ENCODE data around the gene EXT2. TPM values are rescaled to one million over a fixed set of nuclear protein-coding genes. Genes with fewer than 3 reads are reported as not detected.

Gene EXT2
- total and polyA plus RNA-seq, 2 of the 13 experiments (the other 11 are each of a cell fraction or from before 2014, with no cell fraction given) = 61.5 to 68.7 TPM

DNA sequence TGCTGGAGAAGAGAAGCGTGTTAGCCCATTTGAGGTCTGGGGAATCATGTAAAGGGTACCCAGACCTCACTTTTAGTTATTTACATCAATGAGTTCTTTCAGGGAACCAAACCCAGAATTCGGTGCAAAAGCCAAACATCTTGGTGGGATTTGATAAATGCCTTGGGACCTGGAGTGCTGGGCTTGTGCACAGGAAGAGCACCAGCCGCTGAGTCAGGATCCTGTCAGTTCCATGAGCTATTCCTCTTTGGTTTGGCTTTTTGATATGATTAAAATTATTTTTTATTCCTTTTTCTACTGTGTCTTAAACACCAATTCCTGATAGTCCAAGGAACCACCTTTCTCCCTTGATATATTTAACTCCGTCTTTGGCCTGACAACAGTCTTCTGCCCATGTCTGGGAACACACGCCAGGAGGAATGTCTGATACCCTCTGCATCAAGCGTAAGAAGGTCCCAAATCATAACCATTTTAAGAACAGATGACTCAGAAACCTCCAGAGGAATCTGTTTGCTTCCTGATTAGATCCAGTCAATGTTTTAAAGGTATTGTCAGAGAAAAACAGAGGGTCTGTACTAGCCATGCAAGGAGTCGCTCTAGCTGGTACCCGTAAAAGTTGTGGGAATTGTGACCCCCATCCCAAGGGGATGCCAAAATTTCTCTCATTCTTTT, 149.3 kb downstream of the EXT2 start:
- ChIA-PET CTCF (ENCODE audit: low intra/inter-chr PET ratio, low total read pairs) (no interaction called here), POLR2A (no interaction called here)
- no peak for TF ChIP-seq MAFK (conservative IDR thresholded peaks at IDR 0.05 in 1 of 2, IDR thresholded peaks at IDR 0.05 in 1 of 2; ENCODE audit: low read length in 2 of 2)
- TF ChIP-seq, protein P1, sequence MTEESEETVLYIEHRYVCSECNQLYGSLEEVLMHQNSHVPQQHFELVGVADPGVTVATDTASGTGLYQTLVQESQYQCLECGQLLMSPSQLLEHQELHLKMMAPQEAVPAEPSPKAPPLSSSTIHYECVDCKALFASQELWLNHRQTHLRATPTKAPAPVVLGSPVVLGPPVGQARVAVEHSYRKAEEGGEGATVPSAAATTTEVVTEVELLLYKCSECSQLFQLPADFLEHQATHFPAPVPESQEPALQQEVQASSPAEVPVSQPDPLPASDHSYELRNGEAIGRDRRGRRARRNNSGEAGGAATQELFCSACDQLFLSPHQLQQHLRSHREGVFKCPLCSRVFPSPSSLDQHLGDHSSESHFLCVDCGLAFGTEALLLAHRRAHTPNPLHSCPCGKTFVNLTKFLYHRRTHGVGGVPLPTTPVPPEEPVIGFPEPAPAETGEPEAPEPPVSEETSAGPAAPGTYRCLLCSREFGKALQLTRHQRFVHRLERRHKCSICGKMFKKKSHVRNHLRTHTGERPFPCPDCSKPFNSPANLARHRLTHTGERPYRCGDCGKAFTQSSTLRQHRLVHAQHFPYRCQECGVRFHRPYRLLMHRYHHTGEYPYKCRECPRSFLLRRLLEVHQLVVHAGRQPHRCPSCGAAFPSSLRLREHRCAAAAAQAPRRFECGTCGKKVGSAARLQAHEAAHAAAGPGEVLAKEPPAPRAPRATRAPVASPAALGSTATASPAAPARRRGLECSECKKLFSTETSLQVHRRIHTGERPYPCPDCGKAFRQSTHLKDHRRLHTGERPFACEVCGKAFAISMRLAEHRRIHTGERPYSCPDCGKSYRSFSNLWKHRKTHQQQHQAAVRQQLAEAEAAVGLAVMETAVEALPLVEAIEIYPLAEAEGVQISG (CRISPR knock-in tag; IDR thresholded peaks at IDR 0.05) = no peak
- TF ChIP-seq, protein P2, sequence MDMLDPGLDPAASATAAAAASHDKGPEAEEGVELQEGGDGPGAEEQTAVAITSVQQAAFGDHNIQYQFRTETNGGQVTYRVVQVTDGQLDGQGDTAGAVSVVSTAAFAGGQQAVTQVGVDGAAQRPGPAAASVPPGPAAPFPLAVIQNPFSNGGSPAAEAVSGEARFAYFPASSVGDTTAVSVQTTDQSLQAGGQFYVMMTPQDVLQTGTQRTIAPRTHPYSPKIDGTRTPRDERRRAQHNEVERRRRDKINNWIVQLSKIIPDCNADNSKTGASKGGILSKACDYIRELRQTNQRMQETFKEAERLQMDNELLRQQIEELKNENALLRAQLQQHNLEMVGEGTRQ (IDR thresholded peaks at IDR 0.05; ENCODE audit: low read depth, low read length) = no peak
- TF ChIP-seq, protein P2 (CRISPR knock-in tag; IDR thresholded peaks at IDR 0.05; ENCODE audit: borderline replicate concordance) = no peak
- TF ChIP-seq DNMT3B (CRISPR knock-in tag; conservative IDR thresholded peaks at IDR 0.05) = no peak
- no peak for TF ChIP-seq KAT8 (CRISPR knock-in tag; IDR thresholded peaks at IDR 0.05)
- TF ChIP-seq HCFC1 (IDR thresholded peaks at IDR 0.05; ENCODE audit: low read depth, low read length) = no peak
- no peak for TF ChIP-seq ZNF724P (CRISPR knock-in tag; IDR thresholded peaks at IDR 0.05; ENCODE audit: borderline replicate concordance)
- no peak for TF ChIP-seq FOXC1 (CRISPR knock-in tag; IDR thresholded peaks at IDR 0.05; ENCODE audit: borderline replicate concordance)
- no peak for TF ChIP-seq SMC3 (IDR thresholded peaks at IDR 0.05; ENCODE audit: low read length)
- no peak for TF ChIP-seq NCOA1 (CRISPR knock-in tag; IDR thresholded peaks at IDR 0.05)
- no peak for FAIRE-seq
- no TSS peak for BruUV-seq (replicated peaks)
- Histone ChIP-seq H4K20me1 (ENCODE audit: insufficient read depth, low read length) (no peaks in the 10 kb centered on the region), H3K36me3 (replicated peaks in 1 of 2; ENCODE audit: control insufficient read depth in 1 of 2, insufficient read depth in 2 of 2, low read length in 2 of 2) (no peaks in the 10 kb centered on the region; a peak in 1 of 5 replicates), H3K27ac (ENCODE audit: extremely low read length, insufficient read depth, low read length) (no peak overlapping the region), H3K79me2 (ENCODE audit: insufficient read depth, low read length) (no peaks in the 10 kb centered on the region), H3K4me2 (ENCODE audit: low read depth, low read length) (no peak overlapping the region), H3K4me1 (ENCODE audit: insufficient read depth, low read length) (peaks cover 29% of the 10 kb centered on the region), H3K27me3 (ENCODE audit: control insufficient read depth in 1 of 2, insufficient read depth in 2 of 2, low read length in 2 of 2) (no peaks in the 10 kb centered on the region), H3K4me3 (replicated peaks in 1 of 3; ENCODE audit: insufficient read depth in 1 of 3, low read depth in 2 of 3, low read length in 3 of 3) (no peak overlapping the region), H2AFZ (ENCODE audit: low read length) (no peak overlapping the region), H3K9ac (ENCODE audit: insufficient read depth, low read depth, low read length) (no peak overlapping the region), H3K9me3 (ENCODE audit: low read length) (no peaks in the 10 kb centered on the region)
- WGBS (ENCODE audit: low lambda C conversion rate) = 97% methylated on average over 8 of the region's 8 CpGs
- intact Hi-C loops (cut with micrococcal nuclease; ENCODE audit: unreplicated experiment) = no loop called here
- DNase-seq (ENCODE audit: low spot score) = no peak
- ATAC-seq = no peak
- in situ Hi-C loops (cut with HindIII; ENCODE audit: extremely low pct_ligation_motif_present, low pct_unique_long_range_greater_than_20kb) = no loop called here
